Suppressor macrophage (primary cell): ENCODE measurements around the gene HIC1.

Source experiments
- DNase-seq, 4 experiments: peaks; one replicate each; pipeline ENCODE4 v3.0.0-alpha.2; 2020 to 2022

HIC1 gene

DNA sequence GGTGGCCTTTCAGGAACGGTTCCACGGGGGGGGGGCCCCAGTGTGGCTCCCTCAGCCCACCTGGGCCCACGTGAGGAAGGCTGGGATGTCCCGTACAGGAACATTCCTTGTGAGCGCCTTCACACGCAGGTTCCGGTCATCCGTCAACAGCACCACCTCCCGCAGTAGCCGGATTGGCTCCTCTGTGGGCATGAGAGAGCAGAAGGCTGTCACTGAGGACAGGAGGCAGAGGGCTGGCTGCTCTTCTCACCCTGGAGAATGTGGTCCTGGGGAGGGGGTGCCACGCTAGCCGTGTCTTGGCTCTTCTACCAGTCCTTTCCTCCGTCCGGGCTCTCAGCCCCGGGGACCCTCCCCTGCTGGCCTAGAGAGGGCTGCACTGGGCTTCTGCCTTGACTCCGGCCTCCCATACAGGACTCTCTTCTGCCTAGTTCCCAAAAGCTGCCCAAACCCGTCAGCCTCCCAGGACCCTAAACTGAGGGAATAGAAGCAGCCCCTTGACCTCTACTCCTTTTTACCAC is 6.6 kb downstream of the HIC1 start:
- DNase-seq: no peak

GRCh38 chr17:2062571-2063183 is 7.8 kb downstream of the HIC1 start:
- DNase-seq: no peak

DNA sequence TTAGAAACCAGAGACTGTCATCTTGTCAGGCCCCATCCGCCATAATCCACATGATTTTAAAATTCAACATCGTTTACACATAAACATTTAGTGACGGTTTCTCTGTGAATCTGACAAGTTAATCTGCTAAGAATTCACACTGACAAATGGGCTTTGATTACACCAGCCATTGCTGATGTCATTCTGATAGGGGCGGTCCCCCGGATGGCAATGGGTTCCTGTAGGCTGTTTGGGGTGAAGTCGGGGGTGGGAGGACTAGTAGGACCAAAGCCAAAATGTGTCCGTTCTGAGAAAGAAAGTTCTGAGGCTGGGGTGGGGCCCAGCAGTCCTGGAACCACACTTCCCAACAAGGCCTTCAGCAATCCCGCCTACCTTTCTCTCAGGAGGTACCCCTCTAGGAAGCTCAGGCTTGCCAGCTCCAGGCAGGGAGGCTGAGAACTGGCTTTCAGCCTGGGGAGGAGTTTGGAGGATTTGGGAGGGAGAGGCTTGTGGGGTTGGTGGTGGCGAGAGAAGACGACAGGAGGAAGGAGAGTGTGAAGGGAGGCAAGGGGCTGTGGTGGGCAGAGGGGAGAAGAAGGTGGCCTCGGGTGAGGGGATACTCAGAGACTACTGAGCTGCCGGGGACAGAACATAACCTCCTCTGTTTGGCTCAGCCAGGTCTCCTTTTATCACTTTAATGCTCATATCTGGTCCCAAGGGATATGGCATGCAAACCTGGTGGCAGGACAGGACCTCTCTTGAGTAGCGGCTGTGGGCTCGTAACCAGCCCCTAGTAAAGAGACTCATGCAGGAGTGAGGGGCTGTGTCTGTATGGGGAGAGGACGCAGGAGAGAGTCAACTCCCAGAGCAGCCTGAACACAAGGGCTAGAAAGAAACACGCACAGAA is 8.6 kb downstream of the HIC1 start:
- DNase-seq: no peak

GRCh38 chr17:2064147-2064489 is 9.2 kb downstream of the HIC1 start:
- DNase-seq: no peak

DNA sequence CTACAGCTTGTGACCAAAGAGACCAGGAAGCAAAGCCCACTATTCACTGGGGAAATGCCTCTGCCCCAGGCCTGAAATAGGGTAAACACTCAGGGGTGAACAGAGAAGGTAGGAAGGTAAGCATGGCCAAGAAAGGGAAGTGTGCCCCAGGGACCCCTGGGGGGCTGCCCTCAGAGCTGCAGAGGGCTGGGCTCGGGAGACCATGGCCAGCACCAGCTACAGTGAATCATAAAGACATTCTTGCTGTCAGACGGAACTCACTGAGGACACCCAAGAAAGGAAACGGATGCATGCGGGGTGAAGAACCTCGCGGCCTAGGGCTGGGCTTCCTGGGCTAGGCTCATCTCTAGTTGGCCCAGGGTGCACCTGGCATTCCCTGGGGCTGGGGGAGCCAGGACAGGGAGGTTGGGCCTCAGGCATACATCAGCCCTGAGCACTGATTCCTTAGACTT is 9.6 kb downstream of the HIC1 start:
- DNase-seq: no peak

- DNase-seq: peak; percentile 44 to 70 (median 60)
These were observed 10.3 kb downstream of the HIC1 start for GRCh38 chr17:2064980-2065785.

- DNase-seq: no peak
These were observed 11.1 kb downstream of the HIC1 start for GRCh38 chr17:2065949-2066400.

DNA sequence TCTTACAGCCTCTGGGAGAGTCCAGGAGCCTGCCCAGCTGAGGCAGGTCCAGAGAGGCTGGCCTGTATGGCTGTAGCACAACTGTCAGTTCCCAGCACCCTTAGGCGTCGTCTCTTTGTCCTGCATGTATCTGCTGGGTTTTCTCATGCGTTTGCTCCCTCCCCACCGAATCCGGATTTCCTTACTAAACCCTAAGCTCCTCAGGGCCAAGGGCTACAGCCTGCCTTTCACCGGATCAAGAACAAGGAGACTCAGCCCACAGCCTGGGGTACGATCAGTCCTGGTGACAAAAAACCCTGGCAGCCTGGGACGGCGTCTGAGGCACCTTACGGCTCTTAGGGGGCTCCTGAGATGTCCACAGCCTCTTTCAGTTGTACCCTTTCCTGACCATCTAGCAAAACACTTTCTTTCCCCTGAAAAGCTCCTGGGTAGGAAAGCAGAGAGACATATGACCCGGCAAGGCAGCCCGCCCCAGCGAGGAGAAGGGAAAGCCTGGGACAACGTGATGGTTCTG is 12.2 kb downstream of the HIC1 start:
- no peak for DNase-seq

GRCh38 chr17:2067608-2068024 is 12.7 kb downstream of the HIC1 start:
- DNase-seq: no peak

DNA sequence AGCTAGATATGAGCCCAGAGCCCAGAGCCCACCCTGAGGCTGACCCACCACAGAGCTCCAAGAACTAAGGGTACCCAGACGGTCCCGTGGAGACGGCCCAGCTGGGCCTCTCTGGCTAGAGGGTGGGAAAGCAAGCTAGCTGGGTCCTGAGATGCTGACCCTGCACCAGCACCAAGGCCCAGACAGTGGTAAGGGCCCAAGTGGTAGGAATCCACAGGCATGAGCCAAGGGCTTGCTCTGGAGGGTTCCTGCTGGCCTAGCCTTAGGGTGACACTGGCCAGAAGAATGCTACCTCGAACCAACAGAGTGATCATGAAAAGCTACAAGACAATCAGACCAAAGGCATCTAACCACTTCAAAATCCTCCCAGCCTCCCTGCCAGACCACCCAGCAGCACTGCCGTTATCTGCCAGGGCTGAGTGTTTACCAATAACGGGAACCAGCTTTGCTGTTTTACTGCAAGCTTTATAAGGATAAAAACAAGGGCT is 13.2 kb downstream of the HIC1 start:
- no peak for DNase-seq

DNA sequence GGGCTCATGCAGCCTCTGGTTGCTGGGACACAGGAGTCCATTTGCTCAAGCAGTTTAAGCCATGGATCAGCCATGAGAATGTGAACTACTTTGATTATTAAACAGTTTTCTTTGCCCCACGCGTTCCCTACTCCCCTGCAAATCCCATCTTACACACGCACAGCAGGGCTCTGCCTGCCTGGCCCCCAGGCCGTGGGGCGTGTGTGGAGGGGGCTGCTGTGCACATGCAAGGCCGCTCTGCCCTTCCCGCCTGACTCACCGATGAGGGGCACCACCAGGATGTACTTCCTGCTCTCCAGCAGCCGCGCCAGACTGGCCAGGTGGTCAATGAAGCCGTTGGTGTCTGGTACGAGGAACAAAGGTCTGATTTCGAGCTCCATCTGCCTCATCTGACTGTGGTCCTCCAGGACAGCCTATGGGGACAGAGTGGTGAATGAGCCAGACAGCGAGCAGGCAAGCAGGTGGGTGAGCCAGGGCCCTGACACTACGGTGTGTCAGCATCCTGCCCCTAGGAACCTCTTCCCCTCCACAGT is 13.7 kb downstream of the HIC1 start:
- DNase-seq: no peak

GRCh38 chr17:2070241-2071023 is 15.5 kb downstream of the HIC1 start:
- DNase-seq: no peak

GRCh38 chr17:2071024-2071385 is 16.1 kb downstream of the HIC1 start:
- DNase-seq: no peak

- DNase-seq: peak; percentile 39 to 63 (median 60)
These were observed 16.8 kb downstream of the HIC1 start for GRCh38 chr17:2071455-2072281.

DNA sequence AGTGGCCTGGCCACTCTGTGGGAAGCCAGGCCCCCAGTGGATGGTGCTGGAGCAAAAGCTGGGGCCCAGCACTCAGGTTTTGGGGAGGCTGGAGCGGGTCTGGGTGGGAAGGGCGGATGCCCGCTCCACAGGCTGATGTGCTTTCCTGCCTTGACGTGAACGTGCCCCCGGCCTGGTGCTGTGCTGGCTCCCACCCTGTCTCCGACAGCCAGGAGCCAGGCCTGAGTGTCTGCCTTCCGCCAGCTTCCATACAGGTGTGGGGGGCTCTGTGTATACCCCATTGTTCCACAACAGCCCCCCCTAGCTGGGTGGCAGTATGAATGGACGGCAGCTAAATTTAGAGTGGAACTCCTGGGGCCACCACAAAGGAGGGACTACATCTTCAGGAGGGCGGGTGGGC is 20.0 kb downstream of the HIC1 start:
- DNase-seq: no peak

DNA sequence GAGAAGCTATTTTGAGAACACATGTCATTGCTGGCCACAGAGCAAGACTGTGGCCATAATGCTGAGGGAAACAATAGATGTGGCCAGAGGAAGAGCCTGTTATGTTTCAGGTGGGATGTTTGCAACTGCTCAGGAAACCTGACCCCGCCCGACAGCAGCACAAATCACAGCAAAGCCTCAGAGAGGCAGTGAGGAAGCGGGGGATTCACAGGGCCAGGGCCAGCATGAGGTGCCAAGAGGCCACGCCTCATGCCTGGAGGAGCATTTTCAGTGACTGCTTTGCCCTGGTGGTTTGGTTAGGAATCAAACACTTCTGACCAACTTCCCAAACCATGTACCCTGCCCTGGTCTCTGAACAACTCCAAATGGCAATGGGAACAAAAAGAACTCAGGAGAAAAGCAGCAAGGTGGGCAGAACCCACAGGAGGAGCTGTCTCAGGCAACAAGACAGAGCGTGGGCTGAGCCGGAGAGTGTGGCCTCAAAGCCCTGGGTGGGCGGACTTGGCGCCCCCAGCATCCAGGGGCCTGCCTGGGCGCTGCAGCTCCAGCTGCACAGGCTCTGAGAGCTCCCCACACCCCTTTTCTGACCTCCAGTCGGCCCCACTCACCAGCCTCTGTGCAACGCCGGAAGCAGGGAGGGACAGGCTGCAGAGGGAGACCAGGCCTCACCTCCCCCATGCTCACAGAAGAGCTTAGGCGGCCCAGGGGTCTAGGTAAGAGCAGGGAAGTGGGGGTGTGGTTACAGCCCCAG is 20.6 kb downstream of the HIC1 start:
- DNase-seq: no peak

DNA sequence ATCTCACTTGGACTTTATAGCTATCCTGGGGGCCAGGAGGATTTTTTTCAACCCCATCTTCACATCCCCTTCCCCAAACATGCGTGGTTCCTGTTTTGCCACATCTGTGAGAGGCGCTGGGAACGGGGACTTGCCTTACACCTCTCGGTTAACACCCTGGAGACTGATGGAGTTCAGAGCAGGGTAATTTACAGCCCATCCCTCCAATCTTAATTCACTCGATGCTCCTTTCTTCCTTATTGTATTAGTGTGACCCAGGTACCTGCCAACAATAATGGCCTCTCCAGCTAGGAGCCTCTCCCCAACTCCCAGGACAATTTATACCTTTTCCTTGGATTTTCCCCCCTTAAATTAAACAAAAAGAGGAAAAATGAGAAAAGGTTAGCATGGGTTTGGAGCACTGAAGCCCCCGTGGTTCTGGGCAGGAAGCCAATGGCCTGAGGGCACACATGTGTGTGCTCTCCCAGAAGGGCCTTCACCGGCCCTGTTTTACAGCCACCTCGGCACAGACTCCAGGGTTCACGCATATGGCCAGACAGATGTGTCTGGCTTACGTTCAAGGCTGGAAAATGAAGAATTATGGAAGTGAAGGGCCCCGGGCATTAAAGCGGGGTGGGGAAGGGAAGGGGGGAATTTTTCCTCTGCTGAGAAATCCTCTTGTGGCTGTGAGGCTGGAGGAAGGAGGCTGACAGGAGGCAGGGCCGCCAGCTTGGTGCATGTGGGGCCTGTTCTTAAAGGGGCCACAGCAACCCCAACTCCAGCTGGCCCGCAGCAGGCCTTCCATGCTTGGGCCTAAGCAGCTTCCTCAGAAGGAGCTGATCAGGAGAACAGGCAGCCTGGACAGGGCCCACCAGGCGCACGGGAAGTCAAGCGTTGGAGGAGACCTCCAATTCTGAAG is 21.4 kb downstream of the HIC1 start:
- DNase-seq: no peak

- no peak for DNase-seq
These were observed 22.1 kb downstream of the HIC1 start for GRCh38 chr17:2077040-2077439.

- no peak for DNase-seq
These were observed 26.7 kb downstream of the HIC1 start for GRCh38 chr17:2081564-2081963.
